SK-N-SH treated with all-trans-retinoic acid at 6 μM for 48 hours (cell line): ENCODE measurements around the gene KCNA3.

Experiments
- ATAC-seq: fragments of 200-7000 bp; cut with Tn5 transposase; 3 replicates; pipeline ENCODE4 v1.9.1; 2020; ENCODE audit warnings: mild to moderate bottlenecking, moderate library complexity
- ARNTL ChIP-seq: fragments of 450-650 bp; formaldehyde crosslinking; IDR thresholded peaks from 2 replicates; pipeline ENCODE4 v1.5.0; 2020; ENCODE audit warnings: low read depth, mild to moderate bottlenecking, moderate library complexity, borderline replicate concordance
- CREB5 ChIP-seq: fragments of 250-450 bp; sonication (Bioruptor Pico); IDR thresholded peaks from 2 replicates; pipeline ENCODE4 v1.5.1; 2020; ENCODE audit warnings: low read depth, mild to moderate bottlenecking, moderate library complexity
- CSDC2 ChIP-seq: fragments of 250-450 bp; sonication (Bioruptor Pico); IDR thresholded peaks from 2 replicates; pipeline ENCODE4 v1.5.0; 2020; ENCODE audit warnings: mild to moderate bottlenecking, moderate library complexity
- CSRNP3 ChIP-seq: fragments of 250-450 bp; sonication (Bioruptor Pico); IDR thresholded peaks from 2 replicates; pipeline ENCODE4 v1.5.1; 2021; ENCODE audit warnings: mild to moderate bottlenecking, moderate library complexity
- GLIS3 ChIP-seq: fragments of 250-450 bp; sonication (Bioruptor Pico); IDR thresholded peaks from 2 replicates; pipeline ENCODE4 v1.5.0; 2020; ENCODE audit warnings: mild to moderate bottlenecking, moderate library complexity
- ISL1 ChIP-seq: fragments of 250-450 bp; sonication (Bioruptor Pico); IDR thresholded peaks from 2 replicates; pipeline ENCODE4 v2.1.2; 2022; ENCODE audit warnings: mild to moderate bottlenecking, moderate library complexity
- OSR1 ChIP-seq: fragments of 250-450 bp; sonication (Bioruptor Pico); IDR thresholded peaks from 2 replicates; pipeline ENCODE4 v1.8.0; 2022; ENCODE audit warnings: moderate library complexity, mild to moderate bottlenecking, inconsistent platforms
- PATZ1 ChIP-seq: fragments of 250-450 bp; sonication (Bioruptor Pico); IDR thresholded peaks from 2 replicates; pipeline ENCODE4 v1.8.0; 2020; ENCODE audit warnings: mild to moderate bottlenecking, moderate library complexity, borderline replicate concordance
- POU6F1 ChIP-seq: fragments of 250-450 bp; sonication (Bioruptor Pico); IDR thresholded peaks from 2 replicates; pipeline ENCODE4 v1.8.0; 2021; ENCODE audit warnings: low read depth, mild to moderate bottlenecking, moderate library complexity, borderline replicate concordance
- PPARA ChIP-seq: fragments of 250-450 bp; sonication (Bioruptor Pico); IDR thresholded peaks from 2 replicates; pipeline ENCODE4 v1.5.0; 2020; ENCODE audit warnings: mild to moderate bottlenecking, borderline replicate concordance
- RARB ChIP-seq: fragments of 250-450 bp; sonication (Bioruptor Pico); IDR thresholded peaks from 2 replicates; pipeline ENCODE4 v1.8.0; 2021; ENCODE audit warnings: mild to moderate bottlenecking, moderate library complexity
- SNAI2 ChIP-seq: fragments of 250-450 bp; sonication (Bioruptor Pico); IDR thresholded peaks from 2 replicates; pipeline ENCODE4 v1.5.0; 2020; ENCODE audit warnings: mild to moderate bottlenecking, moderate library complexity
- TCF4 ChIP-seq: fragments of 250-450 bp; sonication (Bioruptor Pico); IDR thresholded peaks from 2 replicates; pipeline ENCODE4 v1.8.0; 2021; ENCODE audit warnings: mild to moderate bottlenecking, moderate library complexity, borderline replicate concordance
- TOX ChIP-seq: fragments of 250-450 bp; sonication (Bioruptor Pico); IDR thresholded peaks from 2 replicates; pipeline ENCODE4 v1.8.0; 2021; ENCODE audit warnings: mild to moderate bottlenecking, moderate library complexity, borderline replicate concordance
- TSHZ2 ChIP-seq: fragments of 250-450 bp; sonication (Bioruptor Pico); IDR thresholded peaks from 2 replicates; pipeline ENCODE4 v1.5.0; 2020; ENCODE audit warnings: mild to moderate bottlenecking, moderate library complexity
- ZC3H10 ChIP-seq: fragments of 250-450 bp; sonication (Bioruptor Pico); IDR thresholded peaks from 2 replicates; pipeline ENCODE4 v1.5.1; 2021; ENCODE audit warnings: mild to moderate bottlenecking, moderate library complexity
- ZFP3 ChIP-seq: fragments of 250-450 bp; sonication (Bioruptor Pico); IDR thresholded peaks from 2 replicates; pipeline ENCODE4 v1.5.0; 2020; ENCODE audit warnings: mild to moderate bottlenecking, moderate library complexity
- ZFP30 ChIP-seq: fragments of 450-650 bp; formaldehyde crosslinking; IDR thresholded peaks from 2 replicates; pipeline ENCODE4 v1.5.0; 2022; ENCODE audit warnings: mild to moderate bottlenecking, moderate library complexity
- ZNF70 ChIP-seq: fragments of 450-650 bp; formaldehyde crosslinking; IDR thresholded peaks from 2 replicates; pipeline ENCODE4 v1.5.0; 2020; ENCODE audit warnings: mild to moderate bottlenecking, moderate library complexity
- ZNF8 ChIP-seq: fragments of 450-650 bp; formaldehyde crosslinking; IDR thresholded peaks from 2 replicates; pipeline ENCODE4 v1.5.0; 2020; ENCODE audit warnings: mild to moderate bottlenecking, moderate library complexity

Gene KCNA3

DNA sequence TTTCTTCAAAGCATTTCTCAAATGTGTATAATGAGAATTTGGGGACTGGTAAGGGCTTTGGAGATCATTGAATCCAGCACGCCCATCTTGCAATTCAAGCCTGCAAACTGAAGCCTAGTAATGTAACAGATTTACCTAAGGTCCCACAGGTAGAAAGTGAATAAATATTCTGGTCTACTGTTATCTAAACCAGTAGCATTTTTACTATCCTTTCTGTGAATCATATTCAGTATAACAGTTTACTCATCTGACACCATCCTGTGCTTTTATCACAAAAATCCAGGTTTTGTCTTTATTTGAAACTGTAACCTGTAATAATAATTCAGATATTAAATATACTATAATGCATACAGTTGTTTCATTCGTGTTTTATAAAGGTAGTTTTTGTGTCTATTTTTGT is 17.4 kb downstream of the KCNA3 start:
- ATAC-seq, result no peak
- no peak for TF ChIP-seq OSR1 (CRISPR knock-in tag)
- no peak for TF ChIP-seq ZNF70 (CRISPR knock-in tag)
- no peak for TF ChIP-seq TOX
- TF ChIP-seq ZFP30 (CRISPR knock-in tag), result no peak
- TF ChIP-seq PATZ1 (CRISPR knock-in tag), result no peak
- no peak for TF ChIP-seq SNAI2 (CRISPR knock-in tag)
- no peak for TF ChIP-seq ZNF8
- no peak for TF ChIP-seq CSRNP3
- TF ChIP-seq ISL1 (CRISPR knock-in tag), result no peak
- no peak for TF ChIP-seq PPARA (CRISPR knock-in tag)
- TF ChIP-seq ZC3H10 (CRISPR knock-in tag), result no peak
- no peak for TF ChIP-seq POU6F1 (CRISPR knock-in tag)
- TF ChIP-seq ARNTL, result no peak
- TF ChIP-seq ZFP3, result no peak
- TF ChIP-seq CREB5, result no peak
- TF ChIP-seq, all 23 proteins: peak for 0

GRCh38 chr1:110650609-110651008 is 24.1 kb downstream of the KCNA3 start:
- ATAC-seq, result no peak
- TF ChIP-seq TSHZ2 (CRISPR knock-in tag), result no peak
- TF ChIP-seq ZC3H10 (CRISPR knock-in tag), result no peak
- no peak for TF ChIP-seq POU6F1 (CRISPR knock-in tag)
- no peak for TF ChIP-seq CSDC2
- TF ChIP-seq ZFP3, result no peak
- TF ChIP-seq ARNTL, result no peak
- TF ChIP-seq PATZ1 (CRISPR knock-in tag), result no peak
- TF ChIP-seq OSR1 (CRISPR knock-in tag), result no peak
- TF ChIP-seq CSRNP3, result no peak
- no peak for TF ChIP-seq GLIS3 (CRISPR knock-in tag)
- no peak for TF ChIP-seq ZNF8
- no peak for TF ChIP-seq RARB (CRISPR knock-in tag)
- TF ChIP-seq ZFP30 (CRISPR knock-in tag), result no peak
- no peak for TF ChIP-seq ISL1 (CRISPR knock-in tag)
- TF ChIP-seq TCF4, result no peak
- TF ChIP-seq PPARA (CRISPR knock-in tag), result no peak
